Measurements from ENCODE around the gene KLHL26. TPM values are rescaled to one million over a fixed set of nuclear protein-coding genes. Genes with fewer than 3 reads are reported as not detected.

Gene KLHL26
- total RNA-seq, 1 experiment from 2014 or later, result 10.7 TPM

- Mint-ChIP-seq H3K4me1 (peaks cover 9 to 17% of the 10 kb centered on the region in 2 experiments), H3K9me3 (no peaks in the 10 kb centered on the region; a peak in 1 of 5 replicates), H3K4me3 (no peak overlapping the region), H3K27me3 (ENCODE audit: low read depth) (peaks cover 48% of the 10 kb centered on the region), H3K27ac (peak overlapping the region in 1 of 3 experiments; percentile 40; a peak in 2 of 7 replicates), H3K36me3 (ENCODE audit: insufficient read depth in 1 of 3, low read depth in 3 of 3) (no peaks in the 10 kb centered on the region)
- H3K79me2 ChIP-seq (ENCODE audit: insufficient read depth, low read length), result no peaks in the 10 kb centered on the region
- no peak overlapping the region for H2AK5ac ChIP-seq (ENCODE audit: insufficient read length, low read length)
- no peak overlapping the region for H2BK12ac ChIP-seq (ENCODE audit: insufficient read length, low read depth, low read length)
- peaks cover 3% of the 10 kb centered on the region; the same call in 1 of the 2 replicates for H3K4me1 ChIP-seq (ENCODE audit: insufficient read depth, low read length)
- no peak overlapping the region for H3T11ph ChIP-seq (ENCODE audit: low read length)
- no peaks in the 10 kb centered on the region for H4K20me1 ChIP-seq (ENCODE audit: control insufficient read depth, insufficient read depth, insufficient read length)
- H3K23me2 ChIP-seq (ENCODE audit: insufficient read length, low read depth, low read length, poor library complexity, severe bottlenecking), result peaks cover 7% of the 10 kb centered on the region
- H2BK15ac ChIP-seq (ENCODE audit: low read depth, low read length), result no peak overlapping the region
- H3K23ac ChIP-seq (ENCODE audit: insufficient read length, low read depth, low read length), result no peak overlapping the region
- H3K9ac ChIP-seq (ENCODE audit: extremely low read depth, insufficient read length, low read length), result no peak overlapping the region
- H4K5ac ChIP-seq (ENCODE audit: insufficient read length, low read depth, low read length), result no peak overlapping the region
- H3K14ac ChIP-seq (ENCODE audit: insufficient read depth, low read length), result no peak overlapping the region; the same call in 1 of the 2 replicates
- no peak for TF ChIP-seq CTCF (conservative IDR thresholded peaks at IDR 0.05)
- no peak overlapping the region for H3K27ac ChIP-seq (ENCODE audit: insufficient read length, low read depth, low read length)
- no CpG with 5 or more reads among the region's 8 CpGs for WGBS (ENCODE audit: extremely low coverage, insufficient read length, low lambda C conversion rate)
- H2BK120ac ChIP-seq (ENCODE audit: low read depth, low read length, poor library complexity, severe bottlenecking), result no peak overlapping the region
- H3K27me3 ChIP-seq (ENCODE audit: insufficient read depth, low read length), result no peaks in the 10 kb centered on the region
- no peak overlapping the region for H4K8ac ChIP-seq (replicated peaks; ENCODE audit: insufficient read length, low read depth, low read length)
- H2BK20ac ChIP-seq (ENCODE audit: low read depth, low read length, poor library complexity, severe bottlenecking), result no peak overlapping the region
- H3K79me1 ChIP-seq (ENCODE audit: insufficient read depth, low read depth, low read length, poor library complexity, severe bottlenecking), result peaks cover 1% of the 10 kb centered on the region
- no peak overlapping the region for H3K18ac ChIP-seq (ENCODE audit: insufficient read length, low read depth, low read length)
- no peak overlapping the region for H2AFZ ChIP-seq (ENCODE audit: low read length)
- no peak overlapping the region for H4K91ac ChIP-seq (ENCODE audit: insufficient read length, low read depth, low read length)
- no peaks in the 10 kb centered on the region for H3K9me3 ChIP-seq (ENCODE audit: control insufficient read depth, low read depth, low read length)
- no peak overlapping the region for H3K56ac ChIP-seq (ENCODE audit: insufficient read length, low read depth, low read length)
- H3K4ac ChIP-seq (ENCODE audit: low read depth, low read length), result no peak overlapping the region
- no peak overlapping the region for H3K4me2 ChIP-seq (ENCODE audit: insufficient read depth, insufficient read length, low read length)
- no peak for DNase-seq
- no peak overlapping the region for H2BK5ac ChIP-seq (ENCODE audit: insufficient read length, low read length)
Measured at GRCh38 chr19:18633321-18633720, 3.5 kb upstream of the KLHL26 start.

All from H9 (cell line).